A549 (cell line): ENCODE data around the gene CACNA1S. TPM values are rescaled to one million over a fixed set of nuclear protein-coding genes. Genes with fewer than 3 reads are reported as not detected.

Experiments used
- ATAC-seq, 2 experiments: fragments of 200-7000 bp in 1 of 2; fragments of >200 bp in 1 of 2; cut with Nextera tagmentation in 1 of 2; cut with Tn5 transposase in 1 of 2; 3 replicates each; pipeline versions ENCODE4 v1.8.0 to v1.9.1; 2018 to 2020; ENCODE audit warnings: mild to moderate bottlenecking in 1 of 2, moderate library complexity in 1 of 2
- CTCF ChIA-PET: fragments of 300-600 bp; sonication (Branson Sonifier 250); formaldehyde crosslinking; extraction: SDS; loops from one replicate; lab custom pipeline; 2021; ENCODE audit warnings: antibody characterized with exemption, inconsistent platforms; lab: Yijun Ruan, JAX
- POLR2A ChIA-PET: fragments of 350-600 bp; formaldehyde crosslinking; extraction: SDS; loops from one replicate; lab custom pipeline; 2021; ENCODE audit warnings: antibody characterized with exemption, inconsistent platforms; lab: Yijun Ruan, JAX
- DNase-seq, 2 experiments: peaks; one replicate each; pipeline versions ENCODE4 v3.0.0 to v3.0.0-alpha.2; 2011 to 2016; ENCODE audit warnings: low read depth in 1 of 2, low spot score in 1 of 2
- FAIRE-seq: peaks from 2 replicates; lab custom pipeline; 2011; peaks lifted over from hg19 to GRCh38; lab: Jason Lieb, UNC
- H3K27ac ChIP-seq, 2 experiments: fragments of >200 bp; sonication (Bioruptor Twin); formaldehyde crosslinking; 3 replicates each; pipeline ENCODE4 v1.5.1; 2016 to 2017
- H3K4me1 ChIP-seq: fragments of >200 bp; sonication (Bioruptor Twin); formaldehyde crosslinking; 3 replicates; pipeline ENCODE4 v1.6.1; 2016
- H3K4me2 ChIP-seq: fragments of >200 bp; sonication (Bioruptor Twin); formaldehyde crosslinking; 3 replicates; pipeline ENCODE4 v1.6.1; 2016
- H3K4me3 ChIP-seq: fragments of >200 bp; sonication (Bioruptor Twin); formaldehyde crosslinking; 3 replicates; pipeline ENCODE4 v1.5.1; 2016
- H3K9me3 ChIP-seq: fragments of >200 bp; sonication (Bioruptor Twin); formaldehyde crosslinking; 3 replicates; pipeline ENCODE4 v1.6.1; 2016
- BHLHE40 ChIP-seq: IDR thresholded peaks from 2 replicates; pipeline ENCODE4 v1.6.1; 2012; ENCODE audit warnings: low read depth, low read length, inconsistent platforms
- CBX2 ChIP-seq: fragments of 200-600 bp; sonication (generic); IDR thresholded peaks from 2 replicates; pipeline ENCODE4 v1.6.1; 2016; ENCODE audit warnings: low read depth, mild to moderate bottlenecking, borderline replicate concordance
- CHD4 ChIP-seq: fragments of 200-600 bp; sonication (generic); IDR thresholded peaks from 2 replicates; pipeline ENCODE4 v1.6.1; 2016; ENCODE audit warnings: antibody characterized with exemption, mild to moderate bottlenecking, borderline replicate concordance
- FOSL2 ChIP-seq, 2 experiments: fragments of 450-650 bp in 1 of 2; fragments of >200 bp in 1 of 2; sonication (Bioruptor Twin) in 1 of 2; formaldehyde crosslinking; IDR thresholded peaks; 2 replicates each; pipeline versions ENCODE4 v1.5.0 to v1.6.1; 2016 to 2020; ENCODE audit warnings: mild to moderate bottlenecking in 1 of 2, moderate library complexity in 1 of 2
- GATA3 ChIP-seq: IDR thresholded peaks from 2 replicates; pipeline ENCODE4 v1.6.1; 2012; ENCODE audit warnings: borderline replicate concordance
- HOXA7 ChIP-seq: fragments of 250-450 bp; sonication (Bioruptor Pico); IDR thresholded peaks from 2 replicates; pipeline ENCODE4 v1.5.0; 2020; ENCODE audit warnings: mild to moderate bottlenecking, moderate library complexity
- KDM1A ChIP-seq: fragments of 200-600 bp; sonication (generic); IDR thresholded peaks from 2 replicates; pipeline ENCODE4 v1.6.1; 2016; ENCODE audit warnings: low read depth, mild to moderate bottlenecking
- KDM5A ChIP-seq: fragments of 200-600 bp; sonication (generic); IDR thresholded peaks from 2 replicates; pipeline ENCODE4 v1.6.1; 2016; ENCODE audit warnings: antibody characterized with exemption, mild to moderate bottlenecking
- MAFK ChIP-seq: fragments of 450-650 bp; IDR thresholded peaks from 2 replicates; pipeline ENCODE4 v1.6.1; 2014; ENCODE audit not compliant: partially characterized antibody
- NFE2L2 ChIP-seq: fragments of 150-350 bp; conservative IDR thresholded peaks from 2 replicates; pipeline ENCODE4 v1.6.1; 2014; ENCODE audit warnings: low read length
- NR3C1 ChIP-seq: fragments of >200 bp; sonication (Bioruptor Twin); formaldehyde crosslinking; IDR thresholded peaks from 3 replicates; pipeline ENCODE4 v1.6.1; 2017
- PHF8 ChIP-seq: fragments of 200-600 bp; sonication (generic); IDR thresholded peaks from 2 replicates; pipeline ENCODE4 v1.6.1; 2016; ENCODE audit warnings: low read depth, mild to moderate bottlenecking, antibody characterized with exemption, moderate library complexity, borderline replicate concordance
- POLR2AphosphoS2 ChIP-seq: conservative IDR thresholded peaks from 2 replicates; pipeline ENCODE4 v1.6.1; 2012; ENCODE audit warnings: low read length, improper control_type of control experiment, inconsistent platforms
- RARB ChIP-seq: fragments of 250-450 bp; sonication (Bioruptor Pico); IDR thresholded peaks from 2 replicates; pipeline ENCODE4 v1.8.0; 2021; ENCODE audit warnings: mild to moderate bottlenecking, moderate library complexity
- SMC3 ChIP-seq: fragments of >200 bp; sonication (Bioruptor Twin); formaldehyde crosslinking; IDR thresholded peaks from 3 replicates; pipeline ENCODE4 v1.6.1; 2018; ENCODE audit warnings: inconsistent platforms
- TFCP2L1 ChIP-seq: fragments of 250-450 bp; sonication (Bioruptor Pico); IDR thresholded peaks from 2 replicates; pipeline ENCODE4 v1.5.0; 2021; ENCODE audit warnings: mild to moderate bottlenecking
- ZFP36 ChIP-seq: fragments of 450-650 bp; IDR thresholded peaks from 2 replicates; pipeline ENCODE4 v1.6.1; 2014; ENCODE audit warnings: borderline replicate concordance; ENCODE audit not compliant: partially characterized antibody
- ZNF302 ChIP-seq: fragments of 250-450 bp; sonication (Bioruptor Pico); IDR thresholded peaks from 2 replicates; pipeline ENCODE4 v1.9.0; 2021; ENCODE audit warnings: inconsistent platforms, mild to moderate bottlenecking, moderate library complexity
- ZSCAN20 ChIP-seq: fragments of 250-450 bp; sonication (Bioruptor Pico); IDR thresholded peaks from 2 replicates; pipeline ENCODE4 v1.8.0; 2022; ENCODE audit warnings: mild to moderate bottlenecking, moderate library complexity
- WGBS: methylation state at CpG from one replicate; pipeline ENCODE4 v1.1.6; 2017; ENCODE audit errors: missing lambda C conversion rate; 5-methylcytosine and 5-hydroxymethylcytosine counted together
- polyA plus RNA-seq, 4 experiments: library from polyadenylated mRNA; depleted of rRNA in 3 of 4; stranded (reverse); fragments of >200 nt; fragmentation: RNase III in 1 of 4; extraction: RNeasy Plus Mini Kit Qiagen cat#74134 plus additional on column Dnase treatment in 1 of 4; gene quantifications; 2 replicates in 3 of 4; 3 replicates in 1 of 4; pipeline ENCODE4 v1.2.3, GENCODE V29; 2011 to 2017
- TF ChIP-seq, protein P1 (sequence below): IDR thresholded peaks from 2 replicates; pipeline ENCODE4 v1.6.1; 2012
- TF ChIP-seq, protein P2 (sequence below): fragments of 150-350 bp; IDR thresholded peaks from 2 replicates; pipeline ENCODE4 v1.6.1; 2014; ENCODE audit warnings: low read depth, mild to moderate bottlenecking, low read length
- TF ChIP-seq, protein P3 (sequence below): fragments of 450-650 bp; IDR thresholded peaks from 2 replicates; pipeline ENCODE4 v1.6.1; 2014; ENCODE audit warnings: antibody characterized with exemption
- TF ChIP-seq, protein P4 (sequence below): IDR thresholded peaks from 2 replicates; pipeline ENCODE4 v1.6.1; 2012

CACNA1S gene
- polyA plus RNA-seq, 2 of the 4 experiments (the other 2 are of a cell fraction), result 0.01 TPM; not detected in 1

DNA sequence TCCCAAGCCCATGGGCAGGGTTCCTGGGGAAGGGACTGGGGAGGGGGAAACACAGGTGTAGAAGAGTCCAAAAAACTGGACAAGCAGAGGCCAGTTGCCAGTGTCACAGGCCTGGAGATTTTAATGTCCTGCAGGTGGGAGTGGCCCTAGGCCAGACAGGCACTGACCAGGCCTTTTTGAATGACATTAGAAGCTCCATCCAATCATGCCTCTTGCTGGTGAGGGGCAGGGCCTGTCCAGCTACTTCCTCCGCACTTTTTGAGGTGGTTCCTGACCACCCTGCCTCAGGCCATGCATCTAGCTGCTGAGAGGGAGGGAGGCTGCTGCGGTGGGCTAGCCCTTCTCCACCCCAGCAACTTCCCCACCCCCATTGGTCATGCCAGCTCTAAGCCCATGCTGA is 72.8 kb downstream of the CACNA1S start:
- Histone ChIP-seq H3K4me3 (no peak overlapping the region), H3K27ac (no peak overlapping the region)
- no peak for ATAC-seq
- 67% methylated on average over 1 of the region's 2 CpGs for WGBS
- no peak for TF ChIP-seq KDM1A
- no peak for TF ChIP-seq TFCP2L1 (CRISPR knock-in tag)
- TF ChIP-seq CHD4, result no peak
- TF ChIP-seq PHF8, result no peak
- TF ChIP-seq KDM5A, result no peak
- TF ChIP-seq POLR2AphosphoS2, result no peak
- TF ChIP-seq, all 56 proteins: peak for 0
- no peaks in the 10 kb centered on the region for H3K9me3 ChIP-seq
- ChIA-PET CTCF (interaction anchor here (0.6 to 9.0 kb wide), 7 partner anchors 10 to 417 kb away, joined by 3 to 94 read pairs (median 7); partner anchors contain the start of gene KIF21B), POLR2A (no interaction called here)
- DNase-seq, result no peak
- no peak overlapping the region for H3K4me2 ChIP-seq
- FAIRE-seq, result no peak
- 0 out of 3 replicates have a peak, but pooled peaks cover 3% of the 10 kb centered on the region for H3K4me1 ChIP-seq

DNA sequence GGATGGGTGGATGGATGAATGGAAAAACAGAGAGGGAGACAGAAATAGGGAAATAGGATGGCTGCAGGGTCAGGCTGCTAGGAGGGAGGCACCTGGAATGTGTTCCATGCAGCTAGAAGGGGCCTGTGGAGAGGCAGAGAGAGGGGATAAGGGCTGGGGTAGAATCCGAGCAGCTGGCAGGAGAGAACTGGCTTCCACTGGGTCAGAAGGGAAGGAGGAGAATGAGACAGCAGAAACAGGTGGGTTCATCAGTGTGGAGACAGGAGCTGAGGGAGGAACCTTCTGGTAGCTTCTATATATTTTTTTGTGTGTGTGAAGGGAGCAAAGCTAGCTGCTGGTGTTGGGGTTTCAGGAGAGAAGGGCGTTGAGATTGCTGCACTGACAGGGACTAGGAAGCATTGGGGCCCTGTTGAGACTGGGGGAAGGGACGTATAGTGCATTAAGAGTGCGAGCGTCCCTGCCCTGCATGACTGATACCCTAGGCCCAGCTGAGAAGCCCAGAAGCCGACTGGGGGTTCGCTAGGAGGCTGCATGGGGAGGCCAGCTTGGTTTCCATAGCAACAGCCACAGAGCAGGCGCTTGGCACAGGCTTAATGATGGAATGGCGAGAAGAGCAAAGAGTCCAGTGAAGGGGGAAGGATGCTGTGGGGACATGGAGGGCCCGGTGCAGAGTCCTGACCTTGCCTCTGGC is 73.9 kb downstream of the CACNA1S start:
- Histone ChIP-seq H3K27ac (no peak overlapping the region), H3K4me1 (0 out of 3 replicates have a peak, but pooled peaks cover 3% of the 10 kb centered on the region), H3K9me3 (no peaks in the 10 kb centered on the region), H3K4me2 (no peak overlapping the region), H3K4me3 (no peak overlapping the region)
- ChIA-PET CTCF (interaction anchor here (0.8 to 9.0 kb wide), 8 partner anchors 9 to 416 kb away, joined by 3 to 94 read pairs (median 7); partner anchors contain the start of gene KIF21B), POLR2A (no interaction called here)
- TF ChIP-seq RARB, result no peak
- TF ChIP-seq, protein P1, sequence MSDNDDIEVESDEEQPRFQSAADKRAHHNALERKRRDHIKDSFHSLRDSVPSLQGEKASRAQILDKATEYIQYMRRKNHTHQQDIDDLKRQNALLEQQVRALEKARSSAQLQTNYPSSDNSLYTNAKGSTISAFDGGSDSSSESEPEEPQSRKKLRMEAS, result no peak
- no peak for TF ChIP-seq ZFP36
- TF ChIP-seq, protein P2, sequence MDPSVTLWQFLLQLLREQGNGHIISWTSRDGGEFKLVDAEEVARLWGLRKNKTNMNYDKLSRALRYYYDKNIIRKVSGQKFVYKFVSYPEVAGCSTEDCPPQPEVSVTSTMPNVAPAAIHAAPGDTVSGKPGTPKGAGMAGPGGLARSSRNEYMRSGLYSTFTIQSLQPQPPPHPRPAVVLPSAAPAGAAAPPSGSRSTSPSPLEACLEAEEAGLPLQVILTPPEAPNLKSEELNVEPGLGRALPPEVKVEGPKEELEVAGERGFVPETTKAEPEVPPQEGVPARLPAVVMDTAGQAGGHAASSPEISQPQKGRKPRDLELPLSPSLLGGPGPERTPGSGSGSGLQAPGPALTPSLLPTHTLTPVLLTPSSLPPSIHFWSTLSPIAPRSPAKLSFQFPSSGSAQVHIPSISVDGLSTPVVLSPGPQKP, result no peak
- no peak for TF ChIP-seq GATA3
- no peak for TF ChIP-seq CBX2
- no peak for TF ChIP-seq PHF8
- TF ChIP-seq NFE2L2, result no peak
- TF ChIP-seq HOXA7 (CRISPR knock-in tag), result no peak
- TF ChIP-seq, protein P3, sequence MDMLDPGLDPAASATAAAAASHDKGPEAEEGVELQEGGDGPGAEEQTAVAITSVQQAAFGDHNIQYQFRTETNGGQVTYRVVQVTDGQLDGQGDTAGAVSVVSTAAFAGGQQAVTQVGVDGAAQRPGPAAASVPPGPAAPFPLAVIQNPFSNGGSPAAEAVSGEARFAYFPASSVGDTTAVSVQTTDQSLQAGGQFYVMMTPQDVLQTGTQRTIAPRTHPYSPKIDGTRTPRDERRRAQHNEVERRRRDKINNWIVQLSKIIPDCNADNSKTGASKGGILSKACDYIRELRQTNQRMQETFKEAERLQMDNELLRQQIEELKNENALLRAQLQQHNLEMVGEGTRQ, result no peak
- no peak for TF ChIP-seq KDM5A
- 70% methylated on average over 10 of the region's 10 CpGs for WGBS
- DNase-seq, result no peak
- no peak for FAIRE-seq
- no peak for ATAC-seq

DNA sequence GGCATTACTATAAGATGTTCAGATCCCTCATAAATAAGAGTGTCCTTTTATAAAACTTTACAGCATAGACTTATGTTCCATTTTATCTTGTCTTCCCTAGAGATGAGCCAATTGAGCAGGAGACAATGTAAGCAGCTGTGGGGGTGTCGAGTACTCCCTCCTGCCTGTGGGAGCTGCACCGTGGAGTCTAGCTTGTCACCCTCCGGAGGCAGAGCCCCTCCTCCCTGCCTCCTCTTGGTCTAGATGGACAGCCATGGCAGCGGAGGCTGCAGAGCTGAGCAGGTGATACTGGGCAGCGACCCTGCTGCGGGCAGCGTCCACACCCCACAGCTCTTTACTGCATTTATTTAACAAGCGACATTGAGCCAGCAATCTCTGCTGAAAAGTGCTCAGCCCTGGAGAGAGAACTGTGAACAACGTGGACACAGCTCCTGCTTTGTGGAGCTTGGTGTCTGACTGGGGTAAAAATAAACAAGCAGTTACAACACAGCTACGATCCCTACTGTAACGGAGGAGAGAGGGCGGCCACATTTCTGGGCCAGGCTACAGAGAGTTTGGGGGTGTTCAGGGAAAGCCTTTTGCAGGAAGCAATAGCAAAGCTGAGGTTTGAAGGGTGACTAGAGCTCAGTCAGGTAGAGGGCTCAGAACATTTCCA is 75.9 kb downstream of the CACNA1S start:
- POLR2A ChIA-PET, result no interaction called here
- no peak for FAIRE-seq
- Histone ChIP-seq H3K4me2 (no peak overlapping the region), H3K4me1 (no peaks in the 10 kb centered on the region), H3K27ac (no peak overlapping the region), H3K9me3 (no peaks in the 10 kb centered on the region), H3K4me3 (no peak overlapping the region)
- CTCF ChIA-PET, result interaction anchor here (1.2 to 1.9 kb wide), 6 partner anchors 11 to 478 kb away, joined by 3 to 9 read pairs (median 4); no protein-coding TSS in a partner anchor
- no peak for DNase-seq
- TF ChIP-seq KDM5A (no peak), ZNF302 (CRISPR knock-in tag) (no peak), NR3C1 (no peak), FOSL2 (IDR thresholded peaks at IDR 0.05) (no peak), FOSL2 (CRISPR knock-in tag; IDR thresholded peaks at IDR 0.05) (no peak), ZSCAN20 (no peak), NFE2L2 (no peak), MAFK (no peak), CHD4 (no peak), PHF8 (no peak), BHLHE40 (no peak), SMC3 (no peak)
- TF ChIP-seq, protein P4, sequence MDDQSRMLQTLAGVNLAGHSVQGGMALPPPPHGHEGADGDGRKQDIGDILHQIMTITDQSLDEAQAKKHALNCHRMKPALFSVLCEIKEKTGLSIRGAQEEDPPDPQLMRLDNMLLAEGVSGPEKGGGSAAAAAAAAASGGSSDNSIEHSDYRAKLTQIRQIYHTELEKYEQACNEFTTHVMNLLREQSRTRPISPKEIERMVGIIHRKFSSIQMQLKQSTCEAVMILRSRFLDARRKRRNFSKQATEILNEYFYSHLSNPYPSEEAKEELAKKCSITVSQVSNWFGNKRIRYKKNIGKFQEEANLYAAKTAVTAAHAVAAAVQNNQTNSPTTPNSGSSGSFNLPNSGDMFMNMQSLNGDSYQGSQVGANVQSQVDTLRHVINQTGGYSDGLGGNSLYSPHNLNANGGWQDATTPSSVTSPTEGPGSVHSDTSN, result no peak
- TF ChIP-seq, protein P1, result no peak
- TF ChIP-seq, protein P3, result no peak
- ATAC-seq, result peak in 1 of 2 experiments; percentile 17; a peak in 2 of 6 replicates
- WGBS, result 61% methylated on average over 12 of the region's 12 CpGs
